Activated CD4-positive, alpha-beta memory T cell treated with anti-CD3 and anti-CD28 coated beads for 36 hours (primary cell): ENCODE data around the gene FOXL3. TPM values are rescaled to one million over a fixed set of nuclear protein-coding genes. Genes with fewer than 3 reads are reported as not detected.
"Not testable (repeated sequence)": the region's sequence is repeated elsewhere in the genome, so short reads cannot be mapped to it uniquely, and the experiment has no call there.

ENCODE experiments used
- CTCF ChIA-PET: fragments of 350-600 bp; sonication (Branson Sonifier 250); formaldehyde crosslinking; loops from one replicate; lab custom pipeline; 2021; ENCODE audit warnings: antibody characterized with exemption, inconsistent platforms; lab: Charles Lee
- POLR2A ChIA-PET: fragments of 350-600 bp; sonication (Branson Sonifier 250); formaldehyde crosslinking; loops from one replicate; lab custom pipeline; 2021; ENCODE audit warnings: antibody characterized with exemption; lab: Charles Lee
- DNase-seq: peaks from one replicate; pipeline ENCODE4 v3.0.0-alpha.2; 2020
- H3K27ac Mint-ChIP-seq: one replicate; pipeline ENCODE4 v1.8.0; 2021; ENCODE audit warnings: mixed read lengths
- H3K27me3 Mint-ChIP-seq: one replicate; pipeline ENCODE4 v1.8.0; 2021; ENCODE audit warnings: mixed read lengths
- H3K36me3 Mint-ChIP-seq: one replicate; pipeline ENCODE4 v1.8.0; 2021; ENCODE audit warnings: mixed read lengths
- H3K4me1 Mint-ChIP-seq: one replicate; pipeline ENCODE4 v1.8.0; 2021; ENCODE audit warnings: low read depth, mixed read lengths
- H3K4me3 Mint-ChIP-seq: one replicate; pipeline ENCODE4 v1.8.0; 2021; ENCODE audit warnings: mild to moderate bottlenecking, mixed read lengths
- H3K9me3 Mint-ChIP-seq: one replicate; pipeline ENCODE4 v1.8.0; 2021; ENCODE audit warnings: mixed read lengths
- intact Hi-C: fragments of 100-400 bp; cut with micrococcal nuclease; formaldehyde crosslinking; loops from one replicate; pipeline ENCODE4 v1.15.1; 2023
- total RNA-seq, 2 experiments: library from RNA; stranded (reverse); gene quantifications; one replicate each; pipeline ENCODE4 v1.2.3, GENCODE V29; 2021

The FOXL3 gene
- total RNA-seq, 2 experiments from 2014 or later, result not detected

GRCh38 chr7:289209-289755 lies 688 bp upstream of the FOXL3 start:
- no peak for DNase-seq
- CTCF ChIA-PET, result no interaction called here
- POLR2A ChIA-PET, result no interaction called here
- Mint-ChIP-seq H3K27me3 (peaks cover 22% of the 10 kb centered on the region), H3K9me3 (no peaks in the 10 kb centered on the region), H3K4me3 (no peak overlapping the region), H3K27ac (no peak overlapping the region), H3K36me3 (no peaks in the 10 kb centered on the region), H3K4me1 (no peaks in the 10 kb centered on the region)
- intact Hi-C loops, result no loop called here

- no peak for DNase-seq
- Mint-ChIP-seq H3K4me1 (no peaks in the 10 kb centered on the region), H3K27me3 (peaks cover 29% of the 10 kb centered on the region), H3K4me3 (no peak overlapping the region), H3K9me3 (no peaks in the 10 kb centered on the region), H3K36me3 (no peaks in the 10 kb centered on the region), H3K27ac (no peak overlapping the region)
- POLR2A ChIA-PET, result no interaction called here
- intact Hi-C loops, result no loop called here
- CTCF ChIA-PET, result no interaction called here
Measured at GRCh38 chr7:290554-291372, 793 bp downstream of the FOXL3 start.

GRCh38 chr7:291373-292092 lies 1.6 kb downstream of the FOXL3 start:
- H3K4me3 Mint-ChIP-seq, result no peak overlapping the region

GRCh38 chr7:292226-292625 lies 2.3 kb downstream of the FOXL3 start:
- POLR2A ChIA-PET, result no interaction called here
- intact Hi-C loops, result no loop called here
- Mint-ChIP-seq H3K36me3 (no peaks in the 10 kb centered on the region), H3K27ac (no peak overlapping the region), H3K9me3 (no peaks in the 10 kb centered on the region), H3K27me3 (peaks cover 28% of the 10 kb centered on the region), H3K4me3 (no peak overlapping the region), H3K4me1 (no peaks in the 10 kb centered on the region)
- CTCF ChIA-PET, result no interaction called here
- DNase-seq, result no peak

More at GRCh38 chr7:291373-292092, 1.6 kb downstream of the FOXL3 start:
- H3K27me3 Mint-ChIP-seq, result peaks cover 29% of the 10 kb centered on the region
- ChIA-PET POLR2A (no interaction called here), CTCF (no interaction called here)
- H3K36me3 Mint-ChIP-seq, result no peaks in the 10 kb centered on the region
- no peak for DNase-seq
- no peak overlapping the region for H3K27ac Mint-ChIP-seq
- no peaks in the 10 kb centered on the region for H3K9me3 Mint-ChIP-seq
- H3K4me1 Mint-ChIP-seq, result no peaks in the 10 kb centered on the region
- intact Hi-C loops, result no loop called here

GRCh38 chr7:292826-293225 lies 2.9 kb downstream of the FOXL3 start:
- H3K27me3 Mint-ChIP-seq, result peaks cover 27% of the 10 kb centered on the region
- POLR2A ChIA-PET, result no interaction called here
- DNase-seq, result no peak
- intact Hi-C loops, result no loop called here
- no peaks in the 10 kb centered on the region for H3K36me3 Mint-ChIP-seq
- no peak overlapping the region for H3K27ac Mint-ChIP-seq
- CTCF ChIA-PET, result no interaction called here
- H3K4me3 Mint-ChIP-seq, result no peak overlapping the region
- no peaks in the 10 kb centered on the region for H3K9me3 Mint-ChIP-seq
- no peaks in the 10 kb centered on the region for H3K4me1 Mint-ChIP-seq

GRCh38 chr7:293681-294439 lies 3.9 kb downstream of the FOXL3 start:
- no peak for DNase-seq
- ChIA-PET POLR2A (no interaction called here), CTCF (no interaction called here)
- Mint-ChIP-seq H3K36me3 (no peaks in the 10 kb centered on the region), H3K27me3 (peaks cover 24% of the 10 kb centered on the region), H3K4me3 (no peak overlapping the region), H3K4me1 (no peaks in the 10 kb centered on the region), H3K9me3 (no peaks in the 10 kb centered on the region), H3K27ac (no peak overlapping the region)
- intact Hi-C loops, result no loop called here

GRCh38 chr7:294440-295154 lies 4.6 kb downstream of the FOXL3 start:
- Mint-ChIP-seq H3K9me3 (no peaks in the 10 kb centered on the region), H3K27me3 (peaks cover 21% of the 10 kb centered on the region), H3K27ac (no peak overlapping the region), H3K36me3 (no peaks in the 10 kb centered on the region), H3K4me1 (no peaks in the 10 kb centered on the region), H3K4me3 (no peak overlapping the region)
- POLR2A ChIA-PET, result no interaction called here
- intact Hi-C loops, result no loop called here
- CTCF ChIA-PET, result no interaction called here
- no peak for DNase-seq

GRCh38 chr7:295155-296154 lies 5.5 kb downstream of the FOXL3 start:
- Mint-ChIP-seq H3K4me3 (no peak overlapping the region), H3K27ac (no peak overlapping the region), H3K27me3 (peaks cover 21% of the 10 kb centered on the region), H3K36me3 (no peaks in the 10 kb centered on the region), H3K9me3 (no peaks in the 10 kb centered on the region), H3K4me1 (no peaks in the 10 kb centered on the region)
- intact Hi-C loops, result no loop called here
- CTCF ChIA-PET, result no interaction called here
- DNase-seq, result no peak
- POLR2A ChIA-PET, result no interaction called here

- Mint-ChIP-seq H3K36me3 (no peaks in the 10 kb centered on the region), H3K27me3 (peaks cover 18% of the 10 kb centered on the region), H3K9me3 (no peaks in the 10 kb centered on the region), H3K27ac (no peak overlapping the region), H3K4me1 (no peaks in the 10 kb centered on the region), H3K4me3 (no peak overlapping the region)
- ChIA-PET CTCF (no interaction called here), POLR2A (no interaction called here)
- no peak for DNase-seq
- intact Hi-C loops, result no loop called here
Measured at GRCh38 chr7:296373-296945, 6.5 kb downstream of the FOXL3 start.

- H3K27ac Mint-ChIP-seq, H3K4me3 Mint-ChIP-seq, H3K36me3 Mint-ChIP-seq, DNase-seq, POLR2A ChIA-PET, H3K4me1 Mint-ChIP-seq, CTCF ChIA-PET, H3K9me3 Mint-ChIP-seq, intact Hi-C loops: not testable (repeated sequence)
- H3K27me3 Mint-ChIP-seq, result peaks cover 11% of the 10 kb centered on the region
Measured at GRCh38 chr7:297141-297540, 7.2 kb downstream of the FOXL3 start.
